Measurements from ENCODE around the gene NT5DC3.

GRCh38 chr12:103813426-103813825 lies 27.6 kb downstream of the NT5DC3 start:
- TF ChIP-seq CTCF (conservative IDR thresholded peaks at IDR 0.05; ENCODE audit: low read length) (no peak), EZH2phosphoT487 (IDR thresholded peaks at IDR 0.05; ENCODE audit: borderline replicate concordance, low read depth, low read length) (no peak)

Data from OCI-LY7 (cell line).